ENCODE results near the gene SH2D3C.

Gene SH2D3C

GRCh38 chr9:127714951-127715469 is 63.5 kb downstream of the SH2D3C start:
- TF ChIP-seq, protein P1, sequence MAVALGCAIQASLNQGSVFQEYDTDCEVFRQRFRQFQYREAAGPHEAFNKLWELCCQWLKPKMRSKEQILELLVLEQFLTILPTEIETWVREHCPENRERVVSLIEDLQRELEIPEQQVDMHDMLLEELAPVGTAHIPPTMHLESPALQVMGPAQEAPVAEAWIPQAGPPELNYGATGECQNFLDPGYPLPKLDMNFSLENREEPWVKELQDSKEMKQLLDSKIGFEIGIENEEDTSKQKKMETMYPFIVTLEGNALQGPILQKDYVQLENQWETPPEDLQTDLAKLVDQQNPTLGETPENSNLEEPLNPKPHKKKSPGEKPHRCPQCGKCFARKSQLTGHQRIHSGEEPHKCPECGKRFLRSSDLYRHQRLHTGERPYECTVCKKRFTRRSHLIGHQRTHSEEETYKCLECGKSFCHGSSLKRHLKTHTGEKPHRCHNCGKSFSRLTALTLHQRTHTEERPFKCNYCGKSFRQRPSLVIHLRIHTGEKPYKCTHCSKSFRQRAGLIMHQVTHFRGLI (tag by site-specific recombination; IDR thresholded peaks at IDR 0.05): peak; percentile 47; the same call in 1 of the 2 replicates
- TF ChIP-seq ZNF621 (tag by site-specific recombination; IDR thresholded peaks at IDR 0.05) (no peak), PRDM1 (tag by site-specific recombination; IDR thresholded peaks at IDR 0.05) (no peak), ZNF777 (tag by site-specific recombination; IDR thresholded peaks at IDR 0.05; ENCODE audit: borderline replicate concordance) (peak; percentile 57; the same call in 1 of the 2 replicates), BCL11A (tag by site-specific recombination; IDR thresholded peaks at IDR 0.05; ENCODE audit: low read depth) (0 out of 2 replicates have a peak, but pooled peaks have one; percentile 12), ZFHX2 (tag by site-specific recombination; conservative IDR thresholded peaks at IDR 0.05) (peak; percentile 47), ZBTB26 (tag by site-specific recombination; optimal IDR thresholded peaks at IDR 0.05) (peak; percentile 34), KLF1 (tag by site-specific recombination; IDR thresholded peaks at IDR 0.05) (peak; percentile 51; the same call in 1 of the 2 replicates), ZNF600 (tag by site-specific recombination; IDR thresholded peaks at IDR 0.05) (0 out of 2 replicates have a peak, but pooled peaks have one; percentile 8)
- TF ChIP-seq, protein P2, sequence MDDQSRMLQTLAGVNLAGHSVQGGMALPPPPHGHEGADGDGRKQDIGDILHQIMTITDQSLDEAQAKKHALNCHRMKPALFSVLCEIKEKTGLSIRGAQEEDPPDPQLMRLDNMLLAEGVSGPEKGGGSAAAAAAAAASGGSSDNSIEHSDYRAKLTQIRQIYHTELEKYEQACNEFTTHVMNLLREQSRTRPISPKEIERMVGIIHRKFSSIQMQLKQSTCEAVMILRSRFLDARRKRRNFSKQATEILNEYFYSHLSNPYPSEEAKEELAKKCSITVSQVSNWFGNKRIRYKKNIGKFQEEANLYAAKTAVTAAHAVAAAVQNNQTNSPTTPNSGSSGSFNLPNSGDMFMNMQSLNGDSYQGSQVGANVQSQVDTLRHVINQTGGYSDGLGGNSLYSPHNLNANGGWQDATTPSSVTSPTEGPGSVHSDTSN (CRISPR knock-in tag; IDR thresholded peaks at IDR 0.05): no peak
- TF ChIP-seq, protein P3, sequence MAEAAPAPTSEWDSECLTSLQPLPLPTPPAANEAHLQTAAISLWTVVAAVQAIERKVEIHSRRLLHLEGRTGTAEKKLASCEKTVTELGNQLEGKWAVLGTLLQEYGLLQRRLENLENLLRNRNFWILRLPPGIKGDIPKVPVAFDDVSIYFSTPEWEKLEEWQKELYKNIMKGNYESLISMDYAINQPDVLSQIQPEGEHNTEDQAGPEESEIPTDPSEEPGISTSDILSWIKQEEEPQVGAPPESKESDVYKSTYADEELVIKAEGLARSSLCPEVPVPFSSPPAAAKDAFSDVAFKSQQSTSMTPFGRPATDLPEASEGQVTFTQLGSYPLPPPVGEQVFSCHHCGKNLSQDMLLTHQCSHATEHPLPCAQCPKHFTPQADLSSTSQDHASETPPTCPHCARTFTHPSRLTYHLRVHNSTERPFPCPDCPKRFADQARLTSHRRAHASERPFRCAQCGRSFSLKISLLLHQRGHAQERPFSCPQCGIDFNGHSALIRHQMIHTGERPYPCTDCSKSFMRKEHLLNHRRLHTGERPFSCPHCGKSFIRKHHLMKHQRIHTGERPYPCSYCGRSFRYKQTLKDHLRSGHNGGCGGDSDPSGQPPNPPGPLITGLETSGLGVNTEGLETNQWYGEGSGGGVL (tag by site-specific recombination; IDR thresholded peaks at IDR 0.05): peak; percentile 5; the same call in 1 of the 2 replicates
- H3K9me3 ChIP-seq (ENCODE audit: control insufficient read depth, insufficient read depth, low read depth, low read length): no peaks in the 10 kb centered on the region
- POLR2A ChIA-PET: interaction anchor here (1.3 to 2.7 kb wide), 4 partner anchors 9 to 108 kb away, joined by 3 to 9 read pairs (median 6); partner anchors contain the start of genes CFAP157 and TOR2A
- no peaks in the 10 kb centered on the region for H3K4me1 ChIP-seq (ENCODE audit: control insufficient read depth, insufficient read depth, low read length)
- peak overlapping the region; percentile 79 for H3K4me3 ChIP-seq (ENCODE audit: low read depth, low read length)
- H3K27ac ChIP-seq (ENCODE audit: extremely low read depth, low read depth, low read length): no peak overlapping the region; the same call in 1 of the 2 replicates
- no peaks in the 10 kb centered on the region for H3K36me3 ChIP-seq (ENCODE audit: control insufficient read depth in 2 of 2, insufficient read depth in 1 of 2, low read length in 2 of 2)
- CTCF ChIA-PET: interaction anchor here (0.6 to 1.6 kb wide), 3 partner anchors 20 to 206 kb away, joined by 3 to 10 read pairs (median 4); partner anchors contain the start of gene TOR2A

DNA sequence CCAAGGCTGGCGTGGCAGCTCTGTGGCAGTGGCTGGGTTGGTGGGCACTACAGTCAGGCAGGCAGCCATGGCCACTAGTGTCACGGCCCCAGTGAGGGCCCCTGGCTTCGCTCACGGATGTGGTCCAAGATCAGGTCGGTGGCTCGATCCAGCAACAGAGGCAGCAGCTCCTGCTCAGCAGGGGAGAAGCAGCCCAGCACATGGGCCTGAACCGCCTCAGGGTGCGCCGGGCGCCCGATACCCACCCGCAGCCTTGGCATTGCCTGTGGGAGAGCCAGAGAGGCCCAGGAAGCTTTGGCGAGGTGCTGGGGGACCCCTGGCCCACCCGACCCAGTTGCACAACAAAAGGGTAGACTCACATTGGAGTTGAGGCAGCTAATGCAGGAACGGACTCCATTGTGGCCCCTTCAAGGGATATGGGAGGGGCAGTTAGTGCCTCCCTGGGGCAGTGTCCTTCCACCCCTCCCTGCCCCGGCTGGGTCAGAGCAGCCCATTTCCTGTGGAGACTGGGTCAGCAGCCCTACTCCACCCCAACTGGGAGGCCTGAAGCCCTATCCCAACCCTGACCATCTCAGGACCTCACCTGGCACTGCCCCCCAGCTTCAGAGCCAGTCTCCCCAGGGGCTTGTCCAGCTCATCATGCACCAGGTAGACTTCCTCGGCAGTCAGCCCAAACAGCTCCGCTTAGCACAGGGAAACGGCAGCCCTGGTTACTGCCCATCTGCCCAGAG is 64.3 kb downstream of the SH2D3C start:
- ChIA-PET CTCF (interaction anchor here (0.6 to 1.6 kb wide), 3 partner anchors 156 to 224 kb away, joined by 3 to 4 read pairs (median 3); no protein-coding TSS in a partner anchor), POLR2A (interaction anchor here (0.7 to 2.7 kb wide), 3 partner anchors 8 to 17 kb away, joined by 3 to 8 read pairs (median 4); partner anchors contain the start of gene CFAP157)
- Histone ChIP-seq H3K4me3 (ENCODE audit: low read depth, low read length) (peak overlapping the region; percentile 79), H3K4me1 (ENCODE audit: control insufficient read depth, insufficient read depth, low read length) (no peaks in the 10 kb centered on the region), H3K36me3 (ENCODE audit: control insufficient read depth in 2 of 2, insufficient read depth in 1 of 2, low read length in 2 of 2) (no peaks in the 10 kb centered on the region), H3K9me3 (ENCODE audit: control insufficient read depth, insufficient read depth, low read depth, low read length) (no peaks in the 10 kb centered on the region), H3K27ac (ENCODE audit: extremely low read depth, low read depth, low read length) (no peak overlapping the region)
- no peak for TF ChIP-seq ZBTB8A (tag by site-specific recombination; IDR thresholded peaks at IDR 0.05)
- TF ChIP-seq KLF1 (tag by site-specific recombination; IDR thresholded peaks at IDR 0.05): no peak
- peak; percentile 52; the same call in 1 of the 2 replicates for TF ChIP-seq GLIS2 (tag by site-specific recombination; IDR thresholded peaks at IDR 0.05)
- TF ChIP-seq SCRT2 (tag by site-specific recombination; IDR thresholded peaks at IDR 0.05): no peak; the same call in 1 of the 2 replicates

Data from HEK293 (cell line).